Activated CD8-positive, alpha-beta T cell treated with anti-CD3 and anti-CD28 coated beads for 36 hours (primary cell): ENCODE measurements around the gene POLDIP2. TPM values are rescaled to one million over a fixed set of nuclear protein-coding genes. Genes with fewer than 3 reads are reported as not detected.

ENCODE experiments used
- ATAC-seq: fragments of 200-7000 bp; cut with Tn5 transposase; one replicate; pipeline ENCODE4 v1.10.0; 2021; ENCODE audit warnings: mild to moderate bottlenecking, moderate library complexity
- CTCF ChIA-PET: fragments of 350-600 bp; sonication (Branson Sonifier 250); formaldehyde crosslinking; loops from one replicate; lab custom pipeline; 2021; ENCODE audit warnings: antibody characterized with exemption; lab: Charles Lee
- POLR2A ChIA-PET: fragments of 350-600 bp; sonication (Branson Sonifier 250); formaldehyde crosslinking; loops from one replicate; lab custom pipeline; 2021; ENCODE audit warnings: antibody characterized with exemption; lab: Charles Lee
- DNase-seq: peaks from one replicate; pipeline ENCODE4 v3.0.0-alpha.2; 2020
- H3K27ac Mint-ChIP-seq: one replicate; pipeline ENCODE4 v1.8.0; 2021; ENCODE audit warnings: mild to moderate bottlenecking, mixed read lengths
- H3K27me3 Mint-ChIP-seq: one replicate; pipeline ENCODE4 v1.8.0; 2021; ENCODE audit warnings: mixed read lengths
- H3K36me3 Mint-ChIP-seq: one replicate; pipeline ENCODE4 v1.8.0; 2021; ENCODE audit warnings: low read depth, mixed read lengths
- H3K4me1 Mint-ChIP-seq: one replicate; pipeline ENCODE4 v1.8.0; 2021; ENCODE audit warnings: low read depth, mixed read lengths
- H3K4me3 Mint-ChIP-seq: one replicate; pipeline ENCODE4 v1.8.0; 2021; ENCODE audit warnings: mild to moderate bottlenecking, moderate library complexity, mixed read lengths
- H3K9me3 Mint-ChIP-seq: one replicate; pipeline ENCODE4 v1.8.0; 2021; ENCODE audit warnings: mixed read lengths
- CTCF ChIP-seq: fragments of 200-600 bp; IDR thresholded peaks from one replicate; pipeline ENCODE4 v1.8.0; 2022; ENCODE audit warnings: antibody characterized with exemption, mild to moderate bottlenecking
- intact Hi-C: fragments of 100-400 bp; cut with micrococcal nuclease; formaldehyde crosslinking; loops from one replicate; pipeline ENCODE4 v1.10.0; 2022
- total RNA-seq, 2 experiments: library from RNA; stranded (reverse); gene quantifications; one replicate each; pipeline ENCODE4 v1.2.3, GENCODE V29; 2021

POLDIP2 gene
- total RNA-seq, 2 experiments from 2014 or later, result 87.6 to 88.7 TPM

DNA sequence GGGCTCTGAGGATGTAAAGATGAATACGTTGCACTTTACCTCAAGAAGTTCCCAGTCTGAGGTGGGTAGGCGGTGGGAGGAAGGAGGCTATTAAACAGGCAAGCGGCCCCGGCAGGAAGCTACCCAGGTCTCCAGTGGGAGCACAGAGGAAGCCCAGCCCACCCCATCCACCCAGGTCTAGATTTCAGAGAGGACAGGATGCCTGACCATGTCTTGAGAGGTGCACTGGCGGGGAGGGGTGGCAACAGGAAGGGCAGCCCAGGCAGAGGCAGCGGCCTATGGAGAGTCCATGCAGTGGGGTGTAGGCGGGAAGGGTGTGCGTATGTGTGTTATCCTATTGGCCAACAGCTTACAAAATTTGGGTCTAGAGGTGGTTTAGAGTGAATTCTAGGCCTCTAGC, 28.1 kb upstream of the POLDIP2 start:
- TF ChIP-seq CTCF, result no peak
- H3K36me3 Mint-ChIP-seq, result peaks cover 28% of the 10 kb centered on the region
- ChIA-PET CTCF (interaction anchor here (1.1 to 1.8 kb wide), 5 partner anchors 28 to 164 kb away, joined by 3 to 9 read pairs (median 6); partner anchors contain the start of gene POLDIP2), POLR2A (interaction anchor here (1.2 to 3.5 kb wide), 7 partner anchors 12 to 293 kb away, joined by 3 to 22 read pairs (median 8); partner anchors contain the start of genes POLDIP2, SARM1 and SEBOX)
- ATAC-seq, result no peak
- peaks cover 2% of the 10 kb centered on the region for H3K27me3 Mint-ChIP-seq
- DNase-seq, result peak; percentile 47
- peaks cover 20% of the 10 kb centered on the region for H3K4me1 Mint-ChIP-seq
- peak overlapping the region; percentile 48 for H3K27ac Mint-ChIP-seq
- peak overlapping the region; percentile 84 for H3K4me3 Mint-ChIP-seq
- no peaks in the 10 kb centered on the region for H3K9me3 Mint-ChIP-seq
- intact Hi-C loops, result no loop called here

- H3K4me1 Mint-ChIP-seq, result peaks cover 20% of the 10 kb centered on the region
- CTCF ChIA-PET, result interaction anchor here (1.1 to 1.8 kb wide), 4 partner anchors 27 to 165 kb away, joined by 3 to 9 read pairs (median 4); partner anchors contain the start of gene POLDIP2
- peak overlapping the region; percentile 63 for H3K27ac Mint-ChIP-seq
- ATAC-seq, result no peak
- peaks cover 2% of the 10 kb centered on the region for H3K27me3 Mint-ChIP-seq
- DNase-seq, result no peak
- peaks cover 28% of the 10 kb centered on the region for H3K36me3 Mint-ChIP-seq
- H3K4me3 Mint-ChIP-seq, result peak overlapping the region; percentile 84
- TF ChIP-seq CTCF, result no peak
- POLR2A ChIA-PET, result interaction anchor here (0.6 to 3.5 kb wide), 10 partner anchors 12 to 294 kb away, joined by 3 to 22 read pairs (median 4); partner anchors contain the start of genes POLDIP2, SARM1 and SEBOX
- no peaks in the 10 kb centered on the region for H3K9me3 Mint-ChIP-seq
- intact Hi-C loops, result no loop called here
Measured at GRCh38 chr17:28385037-28385400, 27.7 kb upstream of the POLDIP2 start.

DNA sequence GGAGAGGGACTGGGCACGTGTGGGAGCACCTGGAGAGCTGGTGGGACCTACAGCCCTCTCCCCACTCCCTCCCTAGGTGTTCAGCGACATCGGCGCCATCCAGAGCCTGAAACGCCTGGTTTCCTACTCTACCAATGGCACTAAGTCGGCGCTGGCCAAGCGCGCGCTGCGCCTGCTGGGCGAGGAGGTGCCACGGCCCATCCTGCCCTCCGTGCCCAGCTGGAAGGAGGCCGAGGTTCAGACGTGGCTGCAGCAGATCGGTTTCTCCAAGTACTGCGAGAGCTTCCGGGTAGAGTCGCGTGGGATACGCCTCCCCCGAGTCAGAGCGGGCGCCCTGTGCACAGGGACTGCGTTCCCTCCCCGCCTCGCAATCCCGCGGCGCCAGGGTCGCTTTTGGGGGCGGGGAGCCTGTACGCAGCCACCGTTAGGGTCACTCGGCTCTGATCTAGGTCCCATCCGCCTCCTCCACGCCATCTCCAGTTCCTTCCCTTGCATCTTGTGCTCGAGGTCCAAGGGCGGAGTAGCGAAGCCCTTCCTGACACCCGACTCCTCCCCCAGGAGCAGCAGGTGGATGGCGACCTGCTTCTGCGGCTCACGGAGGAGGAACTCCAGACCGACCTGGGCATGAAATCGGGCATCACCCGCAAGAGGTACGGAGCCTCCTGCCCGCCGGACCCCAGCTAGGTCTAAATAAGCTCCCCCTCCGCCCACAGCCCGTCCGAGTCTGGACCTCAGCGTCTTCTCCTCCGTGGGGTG, 27.1 kb upstream of the POLDIP2 start:
- Mint-ChIP-seq H3K27ac (peak overlapping the region; percentile 63), H3K36me3 (peaks cover 28% of the 10 kb centered on the region), H3K9me3 (no peaks in the 10 kb centered on the region), H3K27me3 (peaks cover 2% of the 10 kb centered on the region), H3K4me1 (peaks cover 20% of the 10 kb centered on the region), H3K4me3 (peak overlapping the region; percentile 84)
- peak; percentile 80 for DNase-seq
- ATAC-seq, result peak; percentile 94
- TF ChIP-seq CTCF, result no peak
- ChIA-PET POLR2A (interaction anchor here (0.6 to 3.5 kb wide), 10 partner anchors 11 to 294 kb away, joined by 3 to 22 read pairs (median 5); partner anchors contain the start of genes POLDIP2, SARM1 and SEBOX), CTCF (interaction anchor here (0.9 to 1.8 kb wide), 4 partner anchors 13 to 165 kb away, joined by 3 to 9 read pairs (median 4); partner anchors contain the start of genes POLDIP2 and SARM1)
- intact Hi-C loops, result no loop called here

- intact Hi-C loops, result no loop called here
- Mint-ChIP-seq H3K27me3 (peaks cover 2% of the 10 kb centered on the region), H3K27ac (no peak overlapping the region), H3K36me3 (peaks cover 22% of the 10 kb centered on the region), H3K9me3 (no peaks in the 10 kb centered on the region), H3K4me3 (peak overlapping the region; percentile 5), H3K4me1 (peaks cover 20% of the 10 kb centered on the region)
- ChIA-PET CTCF (interaction anchor here (0.8 to 3.6 kb wide), 4 partner anchors 10 to 36 kb away, joined by 3 to 18 read pairs (median 5); partner anchors contain the start of gene POLDIP2), POLR2A (interaction anchor here (1.0 kb wide), 1 partner anchor 50 kb away, joined by 4 read pairs; no protein-coding TSS in a partner anchor)
- peak; percentile 52 for DNase-seq
- peak; percentile 23 for ATAC-seq
- peak; percentile 46 for TF ChIP-seq CTCF
Measured at GRCh38 chr17:28381141-28381825, 24.0 kb upstream of the POLDIP2 start.
